SK-N-SH treated with all-trans-retinoic acid at 6 μM for 48 hours (cell line): ENCODE measurements around the gene FREM3.

ENCODE experiments used
- ATAC-seq: fragments of 200-7000 bp; cut with Tn5 transposase; 3 replicates; pipeline ENCODE4 v1.9.1; 2020; ENCODE audit warnings: mild to moderate bottlenecking, moderate library complexity
- ARNTL ChIP-seq: fragments of 450-650 bp; formaldehyde crosslinking; IDR thresholded peaks from 2 replicates; pipeline ENCODE4 v1.5.0; 2020; ENCODE audit warnings: low read depth, mild to moderate bottlenecking, moderate library complexity, borderline replicate concordance
- BACH2 ChIP-seq: fragments of 250-450 bp; sonication (Bioruptor Pico); IDR thresholded peaks from 2 replicates; pipeline ENCODE4 v1.9.0; 2021; ENCODE audit warnings: mild to moderate bottlenecking, borderline replicate concordance
- CSDC2 ChIP-seq: fragments of 250-450 bp; sonication (Bioruptor Pico); IDR thresholded peaks from 2 replicates; pipeline ENCODE4 v1.5.0; 2020; ENCODE audit warnings: mild to moderate bottlenecking, moderate library complexity
- ESRRG ChIP-seq: fragments of 250-450 bp; sonication (Bioruptor Pico); IDR thresholded peaks from 2 replicates; pipeline ENCODE4 v1.6.1; 2021; ENCODE audit warnings: mild to moderate bottlenecking
- GLIS3 ChIP-seq: fragments of 250-450 bp; sonication (Bioruptor Pico); IDR thresholded peaks from 2 replicates; pipeline ENCODE4 v1.5.0; 2020; ENCODE audit warnings: mild to moderate bottlenecking, moderate library complexity
- ISL1 ChIP-seq: fragments of 250-450 bp; sonication (Bioruptor Pico); IDR thresholded peaks from 2 replicates; pipeline ENCODE4 v2.1.2; 2022; ENCODE audit warnings: mild to moderate bottlenecking, moderate library complexity
- OSR1 ChIP-seq: fragments of 250-450 bp; sonication (Bioruptor Pico); IDR thresholded peaks from 2 replicates; pipeline ENCODE4 v1.8.0; 2022; ENCODE audit warnings: moderate library complexity, mild to moderate bottlenecking, inconsistent platforms
- PPARA ChIP-seq: fragments of 250-450 bp; sonication (Bioruptor Pico); IDR thresholded peaks from 2 replicates; pipeline ENCODE4 v1.5.0; 2020; ENCODE audit warnings: mild to moderate bottlenecking, borderline replicate concordance
- RARB ChIP-seq: fragments of 250-450 bp; sonication (Bioruptor Pico); IDR thresholded peaks from 2 replicates; pipeline ENCODE4 v1.8.0; 2021; ENCODE audit warnings: mild to moderate bottlenecking, moderate library complexity
- SNAI2 ChIP-seq: fragments of 250-450 bp; sonication (Bioruptor Pico); IDR thresholded peaks from 2 replicates; pipeline ENCODE4 v1.5.0; 2020; ENCODE audit warnings: mild to moderate bottlenecking, moderate library complexity
- TCF4 ChIP-seq: fragments of 250-450 bp; sonication (Bioruptor Pico); IDR thresholded peaks from 2 replicates; pipeline ENCODE4 v1.8.0; 2021; ENCODE audit warnings: mild to moderate bottlenecking, moderate library complexity, borderline replicate concordance
- TOX ChIP-seq: fragments of 250-450 bp; sonication (Bioruptor Pico); IDR thresholded peaks from 2 replicates; pipeline ENCODE4 v1.8.0; 2021; ENCODE audit warnings: mild to moderate bottlenecking, moderate library complexity, borderline replicate concordance
- ZC3H10 ChIP-seq: fragments of 250-450 bp; sonication (Bioruptor Pico); IDR thresholded peaks from 2 replicates; pipeline ENCODE4 v1.5.1; 2021; ENCODE audit warnings: mild to moderate bottlenecking, moderate library complexity
- ZFP3 ChIP-seq: fragments of 250-450 bp; sonication (Bioruptor Pico); IDR thresholded peaks from 2 replicates; pipeline ENCODE4 v1.5.0; 2020; ENCODE audit warnings: mild to moderate bottlenecking, moderate library complexity
- ZFP30 ChIP-seq: fragments of 450-650 bp; formaldehyde crosslinking; IDR thresholded peaks from 2 replicates; pipeline ENCODE4 v1.5.0; 2022; ENCODE audit warnings: mild to moderate bottlenecking, moderate library complexity
- ZNF565 ChIP-seq: fragments of 450-650 bp; formaldehyde crosslinking; conservative IDR thresholded peaks from 2 replicates; pipeline ENCODE4 v1.5.0; 2020; ENCODE audit warnings: low read depth, mild to moderate bottlenecking, moderate library complexity
- ZNF70 ChIP-seq: fragments of 450-650 bp; formaldehyde crosslinking; IDR thresholded peaks from 2 replicates; pipeline ENCODE4 v1.5.0; 2020; ENCODE audit warnings: mild to moderate bottlenecking, moderate library complexity
- ZNF8 ChIP-seq: fragments of 450-650 bp; formaldehyde crosslinking; IDR thresholded peaks from 2 replicates; pipeline ENCODE4 v1.5.0; 2020; ENCODE audit warnings: mild to moderate bottlenecking, moderate library complexity
- TF ChIP-seq, protein P1 (sequence below): fragments of 250-450 bp; sonication (Bioruptor Pico); IDR thresholded peaks from 2 replicates; pipeline ENCODE4 v1.5.1; 2020; ENCODE audit warnings: low read depth, mild to moderate bottlenecking, moderate library complexity
- TF ChIP-seq, protein P2 (sequence below): fragments of 250-450 bp; sonication (Bioruptor Pico); IDR thresholded peaks from 2 replicates; pipeline ENCODE4 v1.5.1; 2021; ENCODE audit warnings: mild to moderate bottlenecking, moderate library complexity
- TF ChIP-seq, protein P3 (sequence below): fragments of 250-450 bp; sonication (Bioruptor Pico); IDR thresholded peaks from 2 replicates; pipeline ENCODE4 v1.8.0; 2021; ENCODE audit warnings: low read depth, mild to moderate bottlenecking, moderate library complexity, borderline replicate concordance
- TF ChIP-seq, protein P4 (sequence below): fragments of 250-450 bp; sonication (Bioruptor Pico); IDR thresholded peaks from 2 replicates; pipeline ENCODE4 v1.8.0; 2020; ENCODE audit warnings: mild to moderate bottlenecking, moderate library complexity, borderline replicate concordance
- TF ChIP-seq, protein P5 (sequence below): fragments of 250-450 bp; sonication (Bioruptor Pico); IDR thresholded peaks from 2 replicates; pipeline ENCODE4 v1.5.0; 2020; ENCODE audit warnings: mild to moderate bottlenecking, moderate library complexity

The FREM3 gene

DNA sequence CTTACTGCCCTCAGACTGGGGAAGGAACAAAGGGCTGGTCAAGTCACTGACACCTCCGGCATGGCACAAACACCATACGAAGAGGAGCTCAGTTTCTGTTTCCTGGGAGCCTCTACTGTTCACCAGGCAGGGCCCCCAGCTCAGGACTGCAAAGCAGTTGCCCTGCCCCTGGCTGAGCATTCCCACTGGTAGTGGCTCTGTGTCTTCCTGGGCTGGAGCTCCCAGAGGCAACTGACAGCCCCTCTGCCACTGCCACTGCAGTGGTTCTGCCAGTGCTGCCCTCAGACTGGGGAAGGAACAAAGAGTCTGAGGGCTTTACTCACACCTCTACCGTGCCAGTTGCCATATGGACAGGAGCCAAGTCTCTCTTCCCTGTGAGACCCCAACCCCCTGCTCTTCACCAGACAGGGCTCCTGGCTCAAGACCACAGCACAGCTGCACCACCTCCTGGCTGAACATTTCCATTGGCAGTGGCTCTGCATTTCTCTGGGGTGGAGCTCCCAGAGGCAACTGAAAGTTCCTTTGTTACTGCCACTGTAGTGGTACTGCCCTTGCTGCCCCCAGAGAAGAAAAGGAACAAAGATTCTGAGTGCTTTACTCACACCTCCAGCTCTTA, 119.0 kb downstream of the FREM3 start:
- no peak for ATAC-seq
- TF ChIP-seq TOX (CRISPR knock-in tag) = no peak
- TF ChIP-seq ZNF8 = no peak
- no peak for TF ChIP-seq BACH2 (CRISPR knock-in tag)
- TF ChIP-seq RARB (CRISPR knock-in tag) = no peak
- TF ChIP-seq, protein P1, sequence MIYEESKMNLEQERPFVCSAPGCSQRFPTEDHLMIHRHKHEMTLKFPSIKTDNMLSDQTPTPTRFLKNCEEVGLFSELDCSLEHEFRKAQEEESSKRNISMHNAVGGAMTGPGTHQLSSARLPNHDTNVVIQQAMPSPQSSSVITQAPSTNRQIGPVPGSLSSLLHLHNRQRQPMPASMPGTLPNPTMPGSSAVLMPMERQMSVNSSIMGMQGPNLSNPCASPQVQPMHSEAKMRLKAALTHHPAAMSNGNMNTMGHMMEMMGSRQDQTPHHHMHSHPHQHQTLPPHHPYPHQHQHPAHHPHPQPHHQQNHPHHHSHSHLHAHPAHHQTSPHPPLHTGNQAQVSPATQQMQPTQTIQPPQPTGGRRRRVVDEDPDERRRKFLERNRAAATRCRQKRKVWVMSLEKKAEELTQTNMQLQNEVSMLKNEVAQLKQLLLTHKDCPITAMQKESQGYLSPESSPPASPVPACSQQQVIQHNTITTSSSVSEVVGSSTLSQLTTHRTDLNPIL = no peak
- no peak for TF ChIP-seq ZNF70 (CRISPR knock-in tag)
- TF ChIP-seq, protein P2, sequence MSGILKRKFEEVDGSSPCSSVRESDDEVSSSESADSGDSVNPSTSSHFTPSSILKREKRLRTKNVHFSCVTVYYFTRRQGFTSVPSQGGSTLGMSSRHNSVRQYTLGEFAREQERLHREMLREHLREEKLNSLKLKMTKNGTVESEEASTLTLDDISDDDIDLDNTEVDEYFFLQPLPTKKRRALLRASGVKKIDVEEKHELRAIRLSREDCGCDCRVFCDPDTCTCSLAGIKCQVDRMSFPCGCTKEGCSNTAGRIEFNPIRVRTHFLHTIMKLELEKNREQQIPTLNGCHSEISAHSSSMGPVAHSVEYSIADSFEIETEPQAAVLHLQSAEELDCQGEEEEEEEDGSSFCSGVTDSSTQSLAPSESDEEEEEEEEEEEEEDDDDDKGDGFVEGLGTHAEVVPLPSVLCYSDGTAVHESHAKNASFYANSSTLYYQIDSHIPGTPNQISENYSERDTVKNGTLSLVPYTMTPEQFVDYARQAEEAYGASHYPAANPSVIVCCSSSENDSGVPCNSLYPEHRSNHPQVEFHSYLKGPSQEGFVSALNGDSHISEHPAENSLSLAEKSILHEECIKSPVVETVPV (CRISPR knock-in tag) = no peak
- no peak for TF ChIP-seq ARNTL (CRISPR knock-in tag)
- no peak for TF ChIP-seq OSR1 (CRISPR knock-in tag)
- no peak for TF ChIP-seq PPARA (CRISPR knock-in tag)
- TF ChIP-seq, protein P3, sequence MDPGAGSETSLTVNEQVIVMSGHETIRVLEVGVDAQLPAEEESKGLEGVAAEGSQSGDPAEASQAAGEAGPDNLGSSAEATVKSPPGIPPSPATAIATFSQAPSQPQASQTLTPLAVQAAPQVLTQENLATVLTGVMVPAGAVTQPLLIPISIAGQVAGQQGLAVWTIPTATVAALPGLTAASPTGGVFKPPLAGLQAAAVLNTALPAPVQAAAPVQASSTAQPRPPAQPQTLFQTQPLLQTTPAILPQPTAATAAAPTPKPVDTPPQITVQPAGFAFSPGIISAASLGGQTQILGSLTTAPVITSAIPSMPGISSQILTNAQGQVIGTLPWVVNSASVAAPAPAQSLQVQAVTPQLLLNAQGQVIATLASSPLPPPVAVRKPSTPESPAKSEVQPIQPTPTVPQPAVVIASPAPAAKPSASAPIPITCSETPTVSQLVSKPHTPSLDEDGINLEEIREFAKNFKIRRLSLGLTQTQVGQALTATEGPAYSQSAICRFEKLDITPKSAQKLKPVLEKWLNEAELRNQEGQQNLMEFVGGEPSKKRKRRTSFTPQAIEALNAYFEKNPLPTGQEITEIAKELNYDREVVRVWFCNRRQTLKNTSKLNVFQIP (CRISPR knock-in tag) = no peak
- TF ChIP-seq ZFP30 (CRISPR knock-in tag) = no peak
- TF ChIP-seq ZC3H10 (CRISPR knock-in tag) = no peak
- TF ChIP-seq TCF4 (CRISPR knock-in tag) = no peak
- TF ChIP-seq SNAI2 (CRISPR knock-in tag) = no peak
- TF ChIP-seq, protein P4, sequence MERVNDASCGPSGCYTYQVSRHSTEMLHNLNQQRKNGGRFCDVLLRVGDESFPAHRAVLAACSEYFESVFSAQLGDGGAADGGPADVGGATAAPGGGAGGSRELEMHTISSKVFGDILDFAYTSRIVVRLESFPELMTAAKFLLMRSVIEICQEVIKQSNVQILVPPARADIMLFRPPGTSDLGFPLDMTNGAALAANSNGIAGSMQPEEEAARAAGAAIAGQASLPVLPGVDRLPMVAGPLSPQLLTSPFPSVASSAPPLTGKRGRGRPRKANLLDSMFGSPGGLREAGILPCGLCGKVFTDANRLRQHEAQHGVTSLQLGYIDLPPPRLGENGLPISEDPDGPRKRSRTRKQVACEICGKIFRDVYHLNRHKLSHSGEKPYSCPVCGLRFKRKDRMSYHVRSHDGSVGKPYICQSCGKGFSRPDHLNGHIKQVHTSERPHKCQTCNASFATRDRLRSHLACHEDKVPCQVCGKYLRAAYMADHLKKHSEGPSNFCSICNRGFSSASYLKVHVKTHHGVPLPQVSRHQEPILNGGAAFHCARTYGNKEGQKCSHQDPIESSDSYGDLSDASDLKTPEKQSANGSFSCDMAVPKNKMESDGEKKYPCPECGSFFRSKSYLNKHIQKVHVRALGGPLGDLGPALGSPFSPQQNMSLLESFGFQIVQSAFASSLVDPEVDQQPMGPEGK (CRISPR knock-in tag) = no peak
- TF ChIP-seq ZFP3 (CRISPR knock-in tag) = no peak

DNA sequence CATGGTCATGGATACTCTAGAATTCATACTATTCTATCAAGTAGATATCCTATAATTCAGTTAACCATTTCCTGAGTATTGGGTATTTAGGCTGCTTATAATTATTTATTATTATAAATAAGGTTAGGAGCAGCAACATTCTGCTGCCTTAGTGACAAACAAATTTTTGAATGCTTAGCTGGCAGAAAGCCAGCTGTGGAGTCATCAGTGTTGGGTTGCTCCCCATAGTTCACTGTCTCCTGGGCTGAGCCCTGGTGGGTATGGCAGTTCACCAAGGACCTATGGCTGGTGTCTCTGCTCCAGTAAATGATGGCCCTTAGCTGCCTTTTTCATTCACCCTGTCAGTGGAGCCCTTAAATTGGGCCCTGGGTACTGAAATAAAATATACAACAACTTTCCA, 125.1 kb downstream of the FREM3 start:
- no peak for ATAC-seq
- TF ChIP-seq ZNF565 (CRISPR knock-in tag) (no peak), TCF4 (CRISPR knock-in tag) (no peak), ZC3H10 (CRISPR knock-in tag) (no peak), ARNTL (CRISPR knock-in tag) (no peak), OSR1 (CRISPR knock-in tag) (no peak), ZNF70 (CRISPR knock-in tag) (no peak), TOX (CRISPR knock-in tag) (no peak), ESRRG (CRISPR knock-in tag) (no peak), ISL1 (CRISPR knock-in tag) (no peak), ZFP3 (CRISPR knock-in tag) (no peak), PPARA (CRISPR knock-in tag) (no peak), GLIS3 (no peak), ZFP30 (CRISPR knock-in tag) (no peak), CSDC2 (CRISPR knock-in tag) (no peak), ZNF8 (no peak), RARB (CRISPR knock-in tag) (no peak)
- TF ChIP-seq, protein P1 = no peak
- TF ChIP-seq, protein P3 (CRISPR knock-in tag) = no peak
- TF ChIP-seq, protein P2 (CRISPR knock-in tag) = no peak
- TF ChIP-seq, protein P5, sequence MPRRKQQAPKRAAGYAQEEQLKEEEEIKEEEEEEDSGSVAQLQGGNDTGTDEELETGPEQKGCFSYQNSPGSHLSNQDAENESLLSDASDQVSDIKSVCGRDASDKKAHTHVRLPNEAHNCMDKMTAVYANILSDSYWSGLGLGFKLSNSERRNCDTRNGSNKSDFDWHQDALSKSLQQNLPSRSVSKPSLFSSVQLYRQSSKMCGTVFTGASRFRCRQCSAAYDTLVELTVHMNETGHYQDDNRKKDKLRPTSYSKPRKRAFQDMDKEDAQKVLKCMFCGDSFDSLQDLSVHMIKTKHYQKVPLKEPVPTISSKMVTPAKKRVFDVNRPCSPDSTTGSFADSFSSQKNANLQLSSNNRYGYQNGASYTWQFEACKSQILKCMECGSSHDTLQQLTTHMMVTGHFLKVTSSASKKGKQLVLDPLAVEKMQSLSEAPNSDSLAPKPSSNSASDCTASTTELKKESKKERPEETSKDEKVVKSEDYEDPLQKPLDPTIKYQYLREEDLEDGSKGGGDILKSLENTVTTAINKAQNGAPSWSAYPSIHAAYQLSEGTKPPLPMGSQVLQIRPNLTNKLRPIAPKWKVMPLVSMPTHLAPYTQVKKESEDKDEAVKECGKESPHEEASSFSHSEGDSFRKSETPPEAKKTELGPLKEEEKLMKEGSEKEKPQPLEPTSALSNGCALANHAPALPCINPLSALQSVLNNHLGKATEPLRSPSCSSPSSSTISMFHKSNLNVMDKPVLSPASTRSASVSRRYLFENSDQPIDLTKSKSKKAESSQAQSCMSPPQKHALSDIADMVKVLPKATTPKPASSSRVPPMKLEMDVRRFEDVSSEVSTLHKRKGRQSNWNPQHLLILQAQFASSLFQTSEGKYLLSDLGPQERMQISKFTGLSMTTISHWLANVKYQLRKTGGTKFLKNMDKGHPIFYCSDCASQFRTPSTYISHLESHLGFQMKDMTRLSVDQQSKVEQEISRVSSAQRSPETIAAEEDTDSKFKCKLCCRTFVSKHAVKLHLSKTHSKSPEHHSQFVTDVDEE (CRISPR knock-in tag) = no peak
